Stimulated activated CD4-positive, alpha-beta T cell treated with anti-CD3 and anti-CD28 coated beads, Interleukin-4, amount 100 ng/mL, for 24 hours (primary cell): Measurements from ENCODE around the gene HELZ2.
"Not testable (repeated sequence)": the region's sequence is repeated elsewhere in the genome, so short reads cannot be mapped to it uniquely, and the experiment has no call there.

Experiments used
- DNase-seq: peaks from one replicate; pipeline ENCODE4 v3.0.0-alpha.2; 2020

The HELZ2 gene

GRCh38 chr20:63564036-63564810 lies 9.8 kb downstream of the HELZ2 start:
- no peak for DNase-seq

GRCh38 chr20:63563225-63563935 lies 10.7 kb downstream of the HELZ2 start:
- DNase-seq: no peak

GRCh38 chr20:63562461-63563224 lies 11.4 kb downstream of the HELZ2 start:
- DNase-seq: no peak

- DNase-seq: no peak
These were observed 12.2 kb downstream of the HELZ2 start for GRCh38 chr20:63561624-63562396.

GRCh38 chr20:63560856-63561609 lies 13.0 kb downstream of the HELZ2 start:
- no peak for DNase-seq

- DNase-seq: no peak
These were observed 13.7 kb downstream of the HELZ2 start for GRCh38 chr20:63560333-63560805.

GRCh38 chr20:63559485-63560332 lies 14.3 kb downstream of the HELZ2 start:
- DNase-seq: not testable (repeated sequence)

GRCh38 chr20:63558804-63559484 lies 15.1 kb downstream of the HELZ2 start:
- no peak for DNase-seq

GRCh38 chr20:63557481-63557891 lies 16.6 kb downstream of the HELZ2 start:
- no peak for DNase-seq

GRCh38 chr20:63556873-63557478 lies 17.1 kb downstream of the HELZ2 start:
- DNase-seq: no peak

- DNase-seq: no peak
These were observed 18.2 kb downstream of the HELZ2 start for GRCh38 chr20:63555661-63556381.

- DNase-seq: no peak
These were observed 19.4 kb downstream of the HELZ2 start for GRCh38 chr20:63554361-63555278.

- peak; percentile 31 for DNase-seq
These were observed 20.1 kb downstream of the HELZ2 start, which contains the start of gene FNDC11 for GRCh38 chr20:63553933-63554290. TSS of gene FNDC11 (plus strand) at chr20:63554159. CDS start at chr20:63555664, 1,505 bp downstream.

GRCh38 chr20:63553251-63553932 lies 20.6 kb downstream of the HELZ2 start:
- peak; percentile 87 for DNase-seq

GRCh38 chr20:63552481-63553249 lies 21.4 kb downstream of the HELZ2 start:
- peak; percentile 38 for DNase-seq

- no peak for DNase-seq
These were observed 23.0 kb downstream of the HELZ2 start for GRCh38 chr20:63551068-63551467.
